PC-9 (cell line): ENCODE results near the gene UTP11. TPM values are rescaled to one million over a fixed set of nuclear protein-coding genes. Genes with fewer than 3 reads are reported as not detected.

ENCODE experiments used
- BruUV-seq: library from RNA; stranded (reverse); fragments of 400-500 nt; replicated peaks from 2 replicates; lab custom pipeline; 2021; lab: Mats Ljungman, UMichigan
- CTCF ChIA-PET: fragments of 300-600 bp; sonication (Branson Sonifier 250); formaldehyde crosslinking; loops from one replicate; lab custom pipeline; 2022; ENCODE audit warnings: antibody characterized with exemption; lab: Charles Lee
- POLR2A ChIA-PET: fragments of 300-600 bp; sonication (Branson Sonifier 250); formaldehyde crosslinking; loops from one replicate; lab custom pipeline; 2022; ENCODE audit warnings: antibody characterized with exemption; ENCODE audit not compliant: unreplicated experiment; lab: Charles Lee
- DNase-seq, 2 experiments: peaks; one replicate each; pipeline versions ENCODE4 v3.0.0 to v3.0.0-alpha.2; 2015 to 2022; ENCODE audit warnings: mixed read lengths in 1 of 2
- H2AFZ ChIP-seq: fragments of 200-600 bp; sonication (generic); 2 replicates; pipeline ENCODE4 v1.8.1; 2017; ENCODE audit warnings: antibody characterized with exemption
- H3F3A ChIP-seq: fragments of 200-600 bp; sonication (generic); 2 replicates; pipeline ENCODE4 v1.8.1; 2017; ENCODE audit warnings: antibody characterized with exemption, mild to moderate bottlenecking, low read depth; ENCODE audit not compliant: insufficient read depth
- H3K27ac ChIP-seq: fragments of 200-600 bp; sonication (generic); 2 replicates; pipeline ENCODE4 v1.6.1; 2016; ENCODE audit warnings: mixed run types
- H3K27me3 ChIP-seq: fragments of 200-600 bp; sonication (generic); 2 replicates; pipeline ENCODE4 v1.6.1; 2016; ENCODE audit warnings: low read depth, mixed run types; ENCODE audit not compliant: insufficient read depth
- H3K36me3 ChIP-seq: fragments of 200-600 bp; sonication (generic); 2 replicates; pipeline ENCODE4 v1.6.1; 2016; ENCODE audit warnings: low read depth, mixed run types
- H3K4me1 ChIP-seq: fragments of 200-600 bp; sonication (generic); replicated peaks from 2 replicates; pipeline ENCODE4 v1.6.1; 2016; ENCODE audit warnings: mixed run types; ENCODE audit not compliant: insufficient read depth
- H3K4me2 ChIP-seq: fragments of 200-600 bp; sonication (generic); 2 replicates; pipeline ENCODE4 v1.6.1; 2017; ENCODE audit warnings: mixed run types
- H3K4me3 ChIP-seq: fragments of 200-600 bp; sonication (generic); 2 replicates; pipeline ENCODE4 v1.6.1; 2016; ENCODE audit warnings: mixed run types
- H3K79me2 ChIP-seq: fragments of 200-600 bp; sonication (generic); 2 replicates; pipeline ENCODE4 v1.6.1; 2017; ENCODE audit warnings: low read depth, mixed run types
- H3K9me2 ChIP-seq: fragments of 200-600 bp; sonication (generic); 2 replicates; pipeline ENCODE4 v1.8.1; 2017; ENCODE audit warnings: mild to moderate bottlenecking; ENCODE audit not compliant: insufficient read depth
- H3K9me3 ChIP-seq: fragments of 200-600 bp; sonication (generic); 2 replicates; pipeline ENCODE4 v1.8.1; 2016; ENCODE audit warnings: low read depth; ENCODE audit not compliant: insufficient read depth
- H4K20me1 ChIP-seq: fragments of 200-600 bp; sonication (generic); 2 replicates; pipeline ENCODE4 v1.8.1; 2017; ENCODE audit not compliant: insufficient read depth
- CTCF ChIP-seq: fragments of 200-600 bp; sonication (generic); conservative IDR thresholded peaks from 2 replicates; pipeline ENCODE4 v1.6.1; 2017; ENCODE audit warnings: mixed run types, antibody characterized with exemption, mild to moderate bottlenecking, moderate library complexity
- EZH2 ChIP-seq: fragments of 200-600 bp; sonication (generic); IDR thresholded peaks from 2 replicates; pipeline ENCODE4 v1.8.0; 2017; ENCODE audit warnings: antibody characterized with exemption, low read depth
- intact Hi-C: fragments of 100-400 bp; cut with micrococcal nuclease; formaldehyde crosslinking; loops from one replicate; pipeline ENCODE4 v1.10.0; 2022; ENCODE audit not compliant: unreplicated experiment
- total RNA-seq: library from RNA; stranded (reverse); gene quantifications from 2 replicates; pipeline ENCODE4 v1.2.3, GENCODE V29; 2021

UTP11 gene
- total RNA-seq, 1 experiment from 2014 or later, result 36.4 TPM

GRCh38 chr1:38045401-38046332 is 33.1 kb downstream of the UTP11 start:
- no peak overlapping the region for H3K4me2 ChIP-seq
- no peak overlapping the region for H2AFZ ChIP-seq

GRCh38 chr1:38046333-38046883 is 33.9 kb downstream of the UTP11 start, which contains the start of gene POU3F1:
Gene POU3F1 (minus strand): TSS chr1:38046793. CDS start chr1:38046743, 50 bp downstream.
- TF ChIP-seq CTCF (no peak), EZH2 (no peak)
- Histone ChIP-seq H3K4me2 (peak within 1 kb of the TSS; percentile 92), H4K20me1 (no peaks in the 10 kb centered on the region), H3K27ac (no peak within 1 kb of the TSS), H3K79me2 (no peaks in the 10 kb centered on the region), H3K9me2 (no peaks in the 10 kb centered on the region), H3K9me3 (no peaks in the 10 kb centered on the region), H3K4me1 (no peaks in the 10 kb centered on the region), H2AFZ (peak within 1 kb of the TSS; percentile 87), H3K4me3 (peak within 1 kb of the TSS; percentile 68), H3K36me3 (no peaks in the 10 kb centered on the region), H3F3A (no peaks in the 10 kb centered on the region), H3K27me3 (peaks cover 9% of the 10 kb centered on the region; the same call in 1 of the 2 replicates)
- ChIA-PET CTCF (no interaction called here), POLR2A (interaction anchor here (0.7 kb wide), 1 partner anchor 68 kb away, joined by 6 read pairs; no protein-coding TSS in a partner anchor)
- intact Hi-C loops, result loop anchor here (2.0 to 10.0 kb wide), 2 partner anchors 92 to 358 kb away; no protein-coding TSS in a partner anchor
- no peak for DNase-seq
- BruUV-seq, result no TSS peak

More at GRCh38 chr1:38045401-38046332, 33.1 kb downstream of the UTP11 start:
- DNase-seq, result no peak
- Histone ChIP-seq H3K4me1 (no peaks in the 10 kb centered on the region), H3K9me3 (no peaks in the 10 kb centered on the region), H3K27ac (no peak overlapping the region), H3K9me2 (no peaks in the 10 kb centered on the region), H4K20me1 (no peaks in the 10 kb centered on the region), H3K36me3 (no peaks in the 10 kb centered on the region), H3K27me3 (peaks cover 9% of the 10 kb centered on the region; the same call in 1 of the 2 replicates), H3K79me2 (no peaks in the 10 kb centered on the region), H3F3A (no peaks in the 10 kb centered on the region), H3K4me3 (no peak overlapping the region)
- BruUV-seq, result no TSS peak
- intact Hi-C loops, result loop anchor here (2.0 to 10.0 kb wide), 2 partner anchors 93 to 359 kb away; no protein-coding TSS in a partner anchor
- ChIA-PET POLR2A (no interaction called here), CTCF (interaction anchor here (0.6 kb wide), 1 partner anchor 436 kb away, joined by 3 read pairs; no protein-coding TSS in a partner anchor)
- TF ChIP-seq EZH2 (no peak), CTCF (no peak)

- DNase-seq, result peak; percentile 42 to 72
- Histone ChIP-seq H3K27ac (no peak overlapping the region), H4K20me1 (no peaks in the 10 kb centered on the region), H3K27me3 (peaks cover 9% of the 10 kb centered on the region; the same call in 1 of the 2 replicates), H3K4me2 (peak overlapping the region; percentile 92), H2AFZ (peak overlapping the region; percentile 87), H3K9me3 (no peaks in the 10 kb centered on the region), H3K79me2 (no peaks in the 10 kb centered on the region), H3K4me3 (peak overlapping the region; percentile 68), H3K9me2 (no peaks in the 10 kb centered on the region), H3K4me1 (no peaks in the 10 kb centered on the region), H3F3A (no peaks in the 10 kb centered on the region), H3K36me3 (no peaks in the 10 kb centered on the region)
- TF ChIP-seq CTCF (no peak), EZH2 (0 out of 2 replicates have a peak, but pooled peaks have one; percentile 26)
- no TSS peak for BruUV-seq
- POLR2A ChIA-PET, result interaction anchor here (0.7 kb wide), 1 partner anchor 67 kb away, joined by 6 read pairs; no protein-coding TSS in a partner anchor
- intact Hi-C loops, result loop anchor here (2.0 to 10.0 kb wide), 2 partner anchors 92 to 358 kb away; no protein-coding TSS in a partner anchor
- CTCF ChIA-PET, result no interaction called here
These were observed 34.5 kb downstream of the UTP11 start for GRCh38 chr1:38046884-38047602.
